Measurements from ENCODE around the gene EFCAB10.
A peak's percentile ranks its signal among the peaks of the same experiment; 100 is the strongest.

GRCh38 chr7:105521717-105522463, 59.4 kb downstream of the EFCAB10 start, which contains the start of gene PUS7:
- TF ChIP-seq CTCF (IDR thresholded peaks at IDR 0.05) (peak in 1 of 5 experiments; percentile 42), POLR2A (IDR thresholded peaks at IDR 0.05) (peak; percentile 23 to 79)
